ENCODE results near the gene CNTN4.

CNTN4 gene

DNA sequence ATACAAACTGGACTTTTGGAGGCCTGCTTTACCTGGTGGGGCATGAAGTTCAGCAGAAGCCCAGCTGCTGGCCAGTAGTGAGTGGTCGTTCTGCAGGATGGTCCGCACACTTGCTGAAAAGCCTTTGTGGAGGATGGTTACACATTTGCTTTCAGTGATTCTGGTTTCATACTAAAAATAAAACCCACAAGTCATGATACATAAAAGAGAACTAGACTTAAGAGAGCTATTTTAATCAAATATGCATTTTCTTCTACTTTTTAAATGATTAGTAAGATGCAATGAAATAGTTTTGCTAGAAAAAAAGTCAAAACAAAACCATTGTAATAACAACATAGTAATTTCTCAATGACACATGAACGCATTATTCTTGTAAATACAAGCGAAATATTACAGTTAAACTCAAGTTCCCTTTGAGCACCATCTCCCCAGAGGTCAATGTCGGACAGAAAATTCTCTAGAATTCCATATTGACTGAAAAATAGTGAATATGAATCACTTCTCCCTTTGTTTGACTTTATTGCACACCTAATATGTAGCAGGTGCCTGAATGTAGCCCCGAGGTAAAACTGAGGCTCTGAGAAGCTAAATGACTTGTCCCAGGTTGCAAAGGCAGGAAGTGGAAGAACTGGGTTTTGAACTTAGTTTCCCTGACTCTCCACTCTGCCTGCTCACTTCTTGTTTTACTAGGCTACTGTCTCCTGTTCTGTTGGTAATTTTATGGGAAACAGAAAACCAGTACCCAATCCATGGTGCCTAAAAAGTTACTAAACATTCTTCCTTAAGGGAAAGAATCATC, 1003.2 kb downstream of the CNTN4 start:
- H3K9me3 ChIP-seq (ENCODE audit: control insufficient read depth, low read length) = no peaks in the 10 kb centered on the region
- no peaks in the 10 kb centered on the region for H3K79me1 ChIP-seq (replicated peaks; ENCODE audit: low read length, poor library complexity, severe bottlenecking)
- no peak overlapping the region for H2AFZ ChIP-seq (ENCODE audit: low read depth, low read length)
- H3K23ac ChIP-seq (ENCODE audit: low read length in 2 of 2) = no peak overlapping the region
- no peak overlapping the region for H4K8ac ChIP-seq (ENCODE audit: low read length)
- H3K27me3 ChIP-seq (ENCODE audit: control insufficient read depth in 1 of 2, insufficient read depth in 1 of 2, low read length in 2 of 2) = no peaks in the 10 kb centered on the region
- no peak overlapping the region for H2BK12ac ChIP-seq (ENCODE audit: low read length in 2 of 2)
- H3K4me3 ChIP-seq (ENCODE audit: insufficient read depth in 1 of 2, low read depth in 1 of 2, low read length in 2 of 2) = no peak overlapping the region
- H2BK15ac ChIP-seq (ENCODE audit: low read depth, poor library complexity, severe bottlenecking) = no peak overlapping the region
- no peak overlapping the region for H3K27ac ChIP-seq (ENCODE audit: low read length, poor library complexity, severe bottlenecking)
- H3K36me3 ChIP-seq (ENCODE audit: control insufficient read depth in 1 of 2, insufficient read depth in 2 of 2, low read depth in 1 of 2, low read length in 2 of 2) = no peaks in the 10 kb centered on the region
- H3K9ac ChIP-seq (ENCODE audit: low read length) = no peak overlapping the region
- no peak overlapping the region for H4K91ac ChIP-seq (ENCODE audit: low read length)
- no peak overlapping the region for H2AK5ac ChIP-seq (ENCODE audit: low read length, severe bottlenecking)
- no peak overlapping the region for H2BK120ac ChIP-seq (ENCODE audit: low read depth, low read length)
- no peak overlapping the region for H3K4me2 ChIP-seq (ENCODE audit: low read length, poor library complexity, severe bottlenecking)
- no peaks in the 10 kb centered on the region for H3K4me1 ChIP-seq (ENCODE audit: control insufficient read depth, insufficient read depth, low read depth, low read length)
- 65% methylated on average over 2 of the region's 6 CpGs for WGBS
- H3K18ac ChIP-seq (ENCODE audit: low read depth in 1 of 2, low read length in 2 of 2) = no peak overlapping the region
- no peak overlapping the region for H3K4ac ChIP-seq (ENCODE audit: low read depth in 1 of 2, low read length in 2 of 2)
- H2BK5ac ChIP-seq (ENCODE audit: low read depth, low read length, poor library complexity, severe bottlenecking) = no peak overlapping the region
- no peak for DNase-seq
- H3K14ac ChIP-seq (ENCODE audit: low read length in 2 of 2) = no peak overlapping the region

DNA sequence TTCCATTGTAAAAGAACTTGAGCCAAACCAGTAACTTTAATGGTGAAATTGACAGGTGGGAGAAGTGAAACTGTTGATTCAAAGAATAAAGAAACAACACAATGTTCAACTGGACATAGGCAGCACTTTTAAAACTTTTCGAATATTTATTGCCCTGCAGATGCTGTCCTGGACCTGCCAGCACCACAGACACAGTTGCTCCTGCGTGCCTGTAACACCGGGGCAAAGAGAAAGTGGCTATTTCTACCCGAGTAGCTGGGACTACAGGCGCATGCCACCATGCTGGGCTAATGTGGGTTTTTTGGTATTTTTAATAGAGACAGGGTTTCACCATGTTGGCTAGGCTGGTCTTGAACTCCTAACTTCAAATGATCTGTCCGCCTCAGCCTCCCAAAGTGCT, 1004.1 kb downstream of the CNTN4 start:
- Histone ChIP-seq H2AFZ (ENCODE audit: low read depth, low read length) (no peak overlapping the region), H3K4me2 (ENCODE audit: low read length, poor library complexity, severe bottlenecking) (no peak overlapping the region), H3K4me1 (ENCODE audit: control insufficient read depth, insufficient read depth, low read depth, low read length) (no peaks in the 10 kb centered on the region), H4K8ac (ENCODE audit: low read length) (no peak overlapping the region), H2AK5ac (ENCODE audit: low read length, severe bottlenecking) (no peak overlapping the region), H2BK5ac (ENCODE audit: low read depth, low read length, poor library complexity, severe bottlenecking) (no peak overlapping the region), H3K9me3 (ENCODE audit: control insufficient read depth, low read length) (no peaks in the 10 kb centered on the region), H2BK12ac (ENCODE audit: low read length in 2 of 2) (no peak overlapping the region), H2BK120ac (ENCODE audit: low read depth, low read length) (no peak overlapping the region), H3K4me3 (ENCODE audit: insufficient read depth in 1 of 2, low read depth in 1 of 2, low read length in 2 of 2) (no peak overlapping the region), H3K27ac (ENCODE audit: low read length, poor library complexity, severe bottlenecking) (no peak overlapping the region), H4K91ac (ENCODE audit: low read length) (no peak overlapping the region), H3K14ac (ENCODE audit: low read length in 2 of 2) (no peak overlapping the region), H3K18ac (ENCODE audit: low read depth in 1 of 2, low read length in 2 of 2) (no peak overlapping the region), H2BK15ac (ENCODE audit: low read depth, poor library complexity, severe bottlenecking) (no peak overlapping the region), H3K23ac (ENCODE audit: low read length in 2 of 2) (no peak overlapping the region), H3K27me3 (ENCODE audit: control insufficient read depth in 1 of 2, insufficient read depth in 1 of 2, low read length in 2 of 2) (no peaks in the 10 kb centered on the region), H3K9ac (ENCODE audit: low read length) (no peak overlapping the region), H3K36me3 (ENCODE audit: control insufficient read depth in 1 of 2, insufficient read depth in 2 of 2, low read depth in 1 of 2, low read length in 2 of 2) (no peaks in the 10 kb centered on the region), H3K4ac (ENCODE audit: low read depth in 1 of 2, low read length in 2 of 2) (no peak overlapping the region), H3K79me1 (replicated peaks; ENCODE audit: low read length, poor library complexity, severe bottlenecking) (no peaks in the 10 kb centered on the region)
- DNase-seq = no peak
- 91% methylated on average over 6 of the region's 6 CpGs for WGBS

- H3K4ac ChIP-seq (ENCODE audit: low read depth in 1 of 2, low read length in 2 of 2) = no peak overlapping the region
- H3K4me3 ChIP-seq (ENCODE audit: insufficient read depth in 1 of 2, low read depth in 1 of 2, low read length in 2 of 2) = no peak overlapping the region
- no peaks in the 10 kb centered on the region for H3K27me3 ChIP-seq (ENCODE audit: control insufficient read depth in 1 of 2, insufficient read depth in 1 of 2, low read length in 2 of 2)
- H4K8ac ChIP-seq (ENCODE audit: low read length) = no peak overlapping the region
- no peak overlapping the region for H3K18ac ChIP-seq (ENCODE audit: low read depth in 1 of 2, low read length in 2 of 2)
- DNase-seq = no peak
- H3K79me1 ChIP-seq (replicated peaks; ENCODE audit: low read length, poor library complexity, severe bottlenecking) = no peaks in the 10 kb centered on the region
- no peak overlapping the region for H3K27ac ChIP-seq (ENCODE audit: low read length, poor library complexity, severe bottlenecking)
- no peak overlapping the region for H2BK5ac ChIP-seq (ENCODE audit: low read depth, low read length, poor library complexity, severe bottlenecking)
- H4K91ac ChIP-seq (ENCODE audit: low read length) = no peak overlapping the region
- H3K4me2 ChIP-seq (ENCODE audit: low read length, poor library complexity, severe bottlenecking) = no peak overlapping the region
- H2AFZ ChIP-seq (ENCODE audit: low read depth, low read length) = no peak overlapping the region
- H3K9ac ChIP-seq (ENCODE audit: low read length) = no peak overlapping the region
- H2BK12ac ChIP-seq (ENCODE audit: low read length in 2 of 2) = no peak overlapping the region
- H2BK15ac ChIP-seq (ENCODE audit: low read depth, poor library complexity, severe bottlenecking) = no peak overlapping the region
- no peaks in the 10 kb centered on the region for H3K4me1 ChIP-seq (ENCODE audit: control insufficient read depth, insufficient read depth, low read depth, low read length)
- H3K9me3 ChIP-seq (ENCODE audit: control insufficient read depth, low read length) = no peaks in the 10 kb centered on the region
- H3K23ac ChIP-seq (ENCODE audit: low read length in 2 of 2) = no peak overlapping the region
- no peak overlapping the region for H3K14ac ChIP-seq (ENCODE audit: low read length in 2 of 2)
- no peak overlapping the region for H2BK120ac ChIP-seq (ENCODE audit: low read depth, low read length)
- no peaks in the 10 kb centered on the region for H3K36me3 ChIP-seq (ENCODE audit: control insufficient read depth in 1 of 2, insufficient read depth in 2 of 2, low read depth in 1 of 2, low read length in 2 of 2)
- 96% methylated on average over 2 of the region's 3 CpGs for WGBS
- H2AK5ac ChIP-seq (ENCODE audit: low read length, severe bottlenecking) = no peak overlapping the region
Measured at GRCh38 chr3:3105246-3105645, 1006.6 kb downstream of the CNTN4 start.

DNA sequence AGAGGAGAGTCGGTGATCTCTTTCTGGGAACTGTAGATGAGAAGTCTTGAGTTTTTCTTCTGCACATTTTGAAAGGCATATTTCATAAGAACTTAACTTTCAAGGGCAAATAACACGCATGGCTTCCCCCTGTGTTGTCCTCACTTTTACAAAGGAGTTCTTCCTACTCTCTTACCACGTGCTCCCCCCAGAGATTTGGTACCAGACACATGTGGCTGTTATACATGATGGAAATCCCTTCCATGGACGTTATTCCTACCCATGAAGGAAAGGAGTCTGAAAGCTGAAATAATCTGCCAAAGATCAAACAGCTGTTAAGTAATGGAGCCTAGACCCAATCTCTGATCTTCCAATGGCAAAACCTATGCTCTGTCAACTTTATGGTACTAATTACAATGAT, 1007.1 kb downstream of the CNTN4 start:
- Histone ChIP-seq H3K36me3 (ENCODE audit: control insufficient read depth in 1 of 2, insufficient read depth in 2 of 2, low read depth in 1 of 2, low read length in 2 of 2) (no peaks in the 10 kb centered on the region), H3K4me1 (ENCODE audit: control insufficient read depth, insufficient read depth, low read depth, low read length) (no peaks in the 10 kb centered on the region), H2BK12ac (ENCODE audit: low read length in 2 of 2) (no peak overlapping the region), H3K27ac (ENCODE audit: low read length, poor library complexity, severe bottlenecking) (no peak overlapping the region), H2AK5ac (ENCODE audit: low read length, severe bottlenecking) (no peak overlapping the region), H3K18ac (ENCODE audit: low read depth in 1 of 2, low read length in 2 of 2) (no peak overlapping the region), H2BK120ac (ENCODE audit: low read depth, low read length) (no peak overlapping the region), H4K91ac (ENCODE audit: low read length) (no peak overlapping the region), H3K14ac (ENCODE audit: low read length in 2 of 2) (no peak overlapping the region), H3K79me1 (replicated peaks; ENCODE audit: low read length, poor library complexity, severe bottlenecking) (no peaks in the 10 kb centered on the region), H3K4ac (ENCODE audit: low read depth in 1 of 2, low read length in 2 of 2) (no peak overlapping the region), H3K4me3 (ENCODE audit: insufficient read depth in 1 of 2, low read depth in 1 of 2, low read length in 2 of 2) (no peak overlapping the region), H2AFZ (ENCODE audit: low read depth, low read length) (no peak overlapping the region), H3K9me3 (ENCODE audit: control insufficient read depth, low read length) (no peaks in the 10 kb centered on the region), H2BK15ac (ENCODE audit: low read depth, poor library complexity, severe bottlenecking) (no peak overlapping the region), H3K4me2 (ENCODE audit: low read length, poor library complexity, severe bottlenecking) (no peak overlapping the region), H4K8ac (ENCODE audit: low read length) (no peak overlapping the region), H3K27me3 (ENCODE audit: control insufficient read depth in 1 of 2, insufficient read depth in 1 of 2, low read length in 2 of 2) (no peaks in the 10 kb centered on the region), H3K23ac (ENCODE audit: low read length in 2 of 2) (no peak overlapping the region), H3K9ac (ENCODE audit: low read length) (no peak overlapping the region), H2BK5ac (ENCODE audit: low read depth, low read length, poor library complexity, severe bottlenecking) (no peak overlapping the region)
- DNase-seq = no peak
- WGBS = 77% methylated on average over 4 of the region's 4 CpGs
